IPS DF 19.7 (cell line): Measurements from ENCODE around the gene BCKDK.

Experiments
- DNase-seq: peaks from one replicate; pipeline ENCODE4 v3.0.0-alpha.2; 2013; ENCODE audit warnings: low read depth, low spot score

Gene BCKDK

GRCh38 chr16:31080035-31080629 is 28.1 kb upstream of the BCKDK start:
- DNase-seq: no peak

GRCh38 chr16:31080756-31081419 is 27.3 kb upstream of the BCKDK start:
- DNase-seq: no peak

- no peak for DNase-seq
These were observed 26.5 kb upstream of the BCKDK start for GRCh38 chr16:31081428-31082351.

- no peak for DNase-seq
These were observed 25.7 kb upstream of the BCKDK start for GRCh38 chr16:31082368-31083045.

- DNase-seq: no peak
These were observed 25.1 kb upstream of the BCKDK start for GRCh38 chr16:31083081-31083480.

GRCh38 chr16:31083556-31083955 is 24.6 kb upstream of the BCKDK start:
- no peak for DNase-seq

- DNase-seq: no peak
These were observed 24.2 kb upstream of the BCKDK start for GRCh38 chr16:31083981-31084380.

GRCh38 chr16:31084584-31085302 is 23.4 kb upstream of the BCKDK start:
- DNase-seq: no peak

- DNase-seq: no peak
These were observed 22.8 kb upstream of the BCKDK start for GRCh38 chr16:31085411-31085810.

GRCh38 chr16:31085873-31086628 is 22.1 kb upstream of the BCKDK start:
- DNase-seq: no peak

GRCh38 chr16:31086629-31086906 is 21.6 kb upstream of the BCKDK start:
- no peak for DNase-seq

- DNase-seq: no peak
These were observed 20.7 kb upstream of the BCKDK start for GRCh38 chr16:31087481-31087880.

- no peak for DNase-seq
These were observed 20.2 kb upstream of the BCKDK start for GRCh38 chr16:31087971-31088370.

GRCh38 chr16:31088459-31089183 is 19.6 kb upstream of the BCKDK start, which contains the start of gene PRSS53:
Gene PRSS53, minus strand, starts transcription at chr16:31088943. Its CDS starts 134 bp downstream, at chr16:31088809.
- DNase-seq: no peak

- no peak for DNase-seq
These were observed 19.0 kb upstream of the BCKDK start for GRCh38 chr16:31089199-31089598.

GRCh38 chr16:31090540-31090939 is 17.6 kb upstream of the BCKDK start:
- no peak for DNase-seq

GRCh38 chr16:31092330-31092729 is 15.9 kb upstream of the BCKDK start:
- DNase-seq: no peak

GRCh38 chr16:31093132-31093703 is 15.0 kb upstream of the BCKDK start:
- DNase-seq: no peak

- DNase-seq: no peak
These were observed 14.1 kb upstream of the BCKDK start for GRCh38 chr16:31094088-31094423.
